ENCODE measurements around the gene ZMYND11.
A peak's percentile ranks its signal among the peaks of the same experiment; 100 is the strongest.

ZMYND11 gene

GRCh38 chr10:135132-135600 lies at the start of gene ZMYND11:
Gene ZMYND11 (plus strand): TSS chr10:135455. CDS start chr10:180013, 44,558 bp downstream.
- peak in 1 of 2 experiments; percentile 17 for DNase-seq

- DNase-seq, result no peak
Observed at GRCh38 chr10:86031-86430, 49.2 kb upstream of the ZMYND11 start.

GRCh38 chr10:87177-88080 lies 47.8 kb upstream of the ZMYND11 start:
- DNase-seq, result no peak

- DNase-seq, result no peak
Observed at GRCh38 chr10:88253-88652, 47.0 kb upstream of the ZMYND11 start.

GRCh38 chr10:89248-89647 lies 46.0 kb upstream of the ZMYND11 start:
- no peak for DNase-seq

- no peak for DNase-seq
Observed at GRCh38 chr10:90161-90560, 45.1 kb upstream of the ZMYND11 start.

- DNase-seq, result no peak
Observed at GRCh38 chr10:91313-91712, 43.9 kb upstream of the ZMYND11 start.

- no peak for DNase-seq
Observed at GRCh38 chr10:92153-92552, 43.1 kb upstream of the ZMYND11 start.

- no peak for DNase-seq
Observed at GRCh38 chr10:92846-93245, 42.4 kb upstream of the ZMYND11 start.

- no peak for DNase-seq
Observed at GRCh38 chr10:94613-95012, 40.6 kb upstream of the ZMYND11 start.

GRCh38 chr10:95356-96115 lies 39.7 kb upstream of the ZMYND11 start:
- no peak for DNase-seq

- DNase-seq, result no peak
Observed at GRCh38 chr10:96466-96865, 38.8 kb upstream of the ZMYND11 start.

- DNase-seq, result no peak
Observed at GRCh38 chr10:104416-104815, 30.8 kb upstream of the ZMYND11 start.

- DNase-seq, result no peak
Observed at GRCh38 chr10:104862-105565, 30.2 kb upstream of the ZMYND11 start.

GRCh38 chr10:105806-106205 lies 29.4 kb upstream of the ZMYND11 start:
- no peak for DNase-seq

- DNase-seq, result no peak
Observed at GRCh38 chr10:106740-107139, 28.5 kb upstream of the ZMYND11 start.

GRCh38 chr10:112246-112645 lies 23.0 kb upstream of the ZMYND11 start:
- no peak for DNase-seq

- DNase-seq, result no peak
Observed at GRCh38 chr10:124874-125273, 10.4 kb upstream of the ZMYND11 start.

- no peak for DNase-seq
Observed at GRCh38 chr10:127612-128432, 7.4 kb upstream of the ZMYND11 start.

GRCh38 chr10:129810-130209 lies 5.4 kb upstream of the ZMYND11 start:
- DNase-seq, result no peak

- DNase-seq, result no peak
Observed at GRCh38 chr10:132946-133898, 2.0 kb upstream of the ZMYND11 start.
